Testis (tissue), 2 donors: ENCODE results near the gene CLCN1.

Experiments used
- CTCF ChIP-seq, 3 experiments: fragments of 450-650 bp in 2 of 3; fragments of 200-600 bp in 1 of 3; sonication (generic) in 1 of 3; IDR thresholded peaks; one replicate each; pipeline ENCODE4 v1.5.1; 2016 to 2019; ENCODE audit warnings: antibody characterized with exemption in 3 of 3, mild to moderate bottlenecking in 2 of 3, moderate library complexity in 1 of 3
- POLR2A ChIP-seq: fragments of 450-650 bp; IDR thresholded peaks from one replicate; pipeline ENCODE4 v1.6.1; 2017; ENCODE audit warnings: antibody characterized with exemption, mild to moderate bottlenecking, moderate library complexity

- TF ChIP-seq CTCF (IDR thresholded peaks at IDR 0.05) (no peak), POLR2A (no peak)
These were observed 25.6 kb upstream of the CLCN1 start for GRCh38 chr7:143290293-143290692.
